HTR-8/SVneo (cell line): ENCODE measurements around the gene MZT1.
"Not testable (repeated sequence)": the region's sequence is repeated elsewhere in the genome, so short reads cannot be mapped to it uniquely, and the experiment has no call there.

ENCODE experiments used
- DNase-seq: peaks from one replicate; pipeline ENCODE4 v3.0.0; 2011; ENCODE audit warnings: low spot score, mixed read lengths; ENCODE audit not compliant: insufficient read length
- FAIRE-seq: peaks from 2 replicates; lab custom pipeline; 2011; peaks lifted over from hg19 to GRCh38; lab: Jason Lieb, UNC

MZT1 gene, protein sequence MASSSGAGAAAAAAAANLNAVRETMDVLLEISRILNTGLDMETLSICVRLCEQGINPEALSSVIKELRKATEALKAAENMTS

DNA sequence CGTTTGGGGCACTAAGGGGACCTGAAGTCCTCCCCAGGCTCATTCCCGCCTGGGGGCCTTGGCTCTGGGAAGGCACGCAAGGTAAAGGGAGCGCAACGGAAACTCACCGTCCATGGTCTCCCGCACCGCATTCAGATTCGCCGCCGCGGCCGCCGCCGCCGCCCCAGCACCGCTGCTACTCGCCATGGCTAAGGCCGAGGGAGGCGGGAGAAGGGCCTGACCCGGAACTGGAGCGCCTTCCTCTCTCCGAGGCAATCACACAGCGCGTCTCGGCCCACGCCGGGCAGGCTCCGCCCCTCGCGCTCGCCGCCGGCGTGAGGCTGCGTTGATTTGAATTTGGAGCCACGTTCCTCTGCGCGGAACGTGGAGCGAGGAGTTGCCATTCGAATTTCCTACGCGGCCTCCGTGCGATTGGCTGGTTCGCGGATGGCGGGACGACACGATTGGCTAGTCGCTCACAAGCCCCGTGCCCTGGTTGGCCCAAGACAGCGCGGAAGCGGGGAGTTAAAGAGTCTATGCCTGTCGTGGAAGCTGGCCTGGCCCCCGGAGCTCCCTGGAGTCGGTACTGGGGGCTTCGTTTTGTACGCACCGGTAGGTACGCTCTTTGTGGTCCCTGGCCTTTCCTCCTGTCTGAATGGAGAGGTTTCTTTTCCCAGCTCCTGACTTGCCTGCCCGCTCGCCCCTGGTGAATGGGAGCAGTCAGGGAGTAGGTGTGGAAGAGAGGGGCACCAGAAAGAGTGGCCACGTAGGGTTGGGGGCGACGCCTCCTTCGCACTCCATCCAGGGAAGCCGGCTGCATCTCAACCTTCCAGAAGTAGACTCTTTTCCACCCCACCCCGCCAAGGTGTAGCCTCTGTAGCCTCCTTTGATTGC is at the start of gene MZT1, which contains the start of gene BORA:
Gene MZT1 (minus strand): TSS at position 213 of the 873 bp plus-strand sequence. CDS start 27 bp downstream, at position 186.
Gene BORA (plus strand): TSS at position 507 of the 873 bp plus-strand sequence. CDS start 1,018 bp downstream, outside the sequence.
- peak; percentile 93 for FAIRE-seq
- DNase-seq, result peak; percentile 83

DNA sequence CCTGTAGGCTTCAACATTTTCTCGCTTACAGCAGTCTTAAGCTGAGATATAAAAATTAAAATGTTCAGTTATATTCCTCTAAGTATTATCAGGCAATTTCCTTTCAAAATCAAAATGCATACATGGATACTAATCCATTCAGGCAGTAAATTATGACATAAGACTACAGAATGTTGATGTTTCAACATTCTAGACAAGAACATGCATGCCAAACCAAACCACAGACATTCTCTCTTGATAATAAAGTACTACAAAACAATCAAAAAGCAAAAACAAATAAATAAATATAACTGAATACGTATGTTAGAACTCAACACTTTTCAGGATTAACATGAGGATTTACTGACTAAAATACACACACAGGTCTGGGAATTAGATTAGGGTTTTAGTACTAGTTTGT is 46.6 kb upstream of the MZT1 start:
- DNase-seq, result no peak
- no peak for FAIRE-seq

DNA sequence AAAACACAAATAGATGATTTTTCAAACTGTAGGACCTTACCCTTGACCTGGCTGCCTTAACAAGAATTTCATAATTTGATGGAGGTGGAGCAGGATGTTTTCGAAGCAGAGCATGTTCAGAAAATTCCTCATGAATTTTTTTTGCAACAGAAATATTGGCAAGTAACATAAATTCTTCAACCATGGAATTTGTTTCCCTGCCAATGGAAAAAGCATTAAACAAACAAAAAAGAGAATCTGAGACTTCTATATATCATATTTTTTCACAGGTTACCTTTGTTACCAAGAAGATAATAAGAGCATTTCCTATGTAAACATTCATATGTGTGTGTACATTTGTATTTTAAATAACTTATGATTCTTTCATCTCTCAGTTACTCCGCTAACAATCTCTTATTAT is 36.0 kb upstream of the MZT1 start:
- DNase-seq (no peak), FAIRE-seq (no peak)

DNA sequence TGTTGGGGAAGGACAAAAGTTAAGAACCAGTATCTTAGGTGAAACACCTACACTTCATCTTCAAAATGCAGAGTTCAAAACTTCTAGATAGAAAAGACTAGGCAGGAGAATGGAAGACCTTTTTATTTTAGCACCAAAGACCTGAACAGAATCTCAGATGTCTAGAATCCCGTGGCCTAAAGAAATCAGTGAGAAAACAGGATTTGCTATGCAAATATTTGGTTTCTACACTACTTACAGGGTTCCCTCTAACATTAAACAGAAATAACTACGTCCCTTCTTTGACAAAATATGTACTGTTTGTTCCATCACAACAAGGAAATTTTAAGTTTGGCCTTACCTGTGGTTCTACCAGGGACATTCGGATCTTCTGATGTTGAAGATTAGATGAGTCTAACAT is 32.8 kb upstream of the MZT1 start:
- FAIRE-seq (no peak), DNase-seq (no peak)

DNA sequence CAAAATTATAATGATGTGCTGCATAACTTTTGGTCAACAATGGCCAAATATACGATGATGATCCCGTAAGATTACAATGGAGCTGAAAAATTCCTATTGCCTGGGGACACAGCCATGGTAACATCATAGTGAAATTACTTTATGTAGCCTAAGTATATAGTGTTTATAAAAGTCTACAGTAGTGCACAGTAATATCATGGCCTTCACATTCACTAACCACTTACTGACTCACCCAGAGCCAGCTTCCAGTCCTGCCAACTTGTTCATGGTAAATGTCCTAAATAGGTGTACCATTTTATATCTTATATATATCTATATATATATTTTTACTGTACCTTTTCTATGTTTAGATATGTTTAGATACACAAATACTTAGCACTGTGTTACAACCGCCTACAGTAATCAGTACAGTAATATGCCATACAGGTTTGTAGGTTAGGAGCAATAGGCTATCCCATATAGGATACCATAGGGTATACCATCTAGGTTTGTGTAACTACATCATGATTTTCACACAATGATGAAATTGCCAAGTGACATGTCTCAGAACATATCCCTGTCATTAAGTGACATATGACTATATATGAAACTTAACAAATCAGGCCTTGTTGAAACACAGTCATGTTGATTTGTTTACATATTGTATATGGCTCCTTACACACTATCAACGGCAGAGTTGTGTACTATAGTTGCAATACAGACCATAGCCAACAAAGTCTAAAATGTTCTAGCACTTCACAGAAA is 30.5 kb upstream of the MZT1 start:
- FAIRE-seq, result no peak
- DNase-seq, result no peak

DNA sequence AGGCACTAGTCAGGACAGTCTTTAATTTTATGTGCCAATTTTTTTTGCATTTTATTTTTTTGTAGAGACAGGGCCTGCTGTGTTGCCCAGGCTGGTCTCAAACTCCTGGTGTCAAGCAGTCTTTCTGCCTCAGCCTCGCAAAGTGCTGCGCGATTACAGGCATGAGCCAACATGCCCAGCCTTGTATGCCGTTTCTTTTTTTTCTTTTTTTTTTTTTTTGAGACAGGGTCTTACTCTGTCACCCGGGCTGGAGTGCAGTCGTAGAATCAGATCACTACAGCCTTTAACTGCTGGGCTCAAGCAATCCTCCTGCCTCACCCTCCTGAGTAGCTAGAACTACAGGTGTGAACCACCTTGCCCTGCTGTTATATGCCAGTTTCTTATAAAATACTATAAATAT is 26.7 kb upstream of the MZT1 start:
- FAIRE-seq, result no peak
- DNase-seq, result no peak

DNA sequence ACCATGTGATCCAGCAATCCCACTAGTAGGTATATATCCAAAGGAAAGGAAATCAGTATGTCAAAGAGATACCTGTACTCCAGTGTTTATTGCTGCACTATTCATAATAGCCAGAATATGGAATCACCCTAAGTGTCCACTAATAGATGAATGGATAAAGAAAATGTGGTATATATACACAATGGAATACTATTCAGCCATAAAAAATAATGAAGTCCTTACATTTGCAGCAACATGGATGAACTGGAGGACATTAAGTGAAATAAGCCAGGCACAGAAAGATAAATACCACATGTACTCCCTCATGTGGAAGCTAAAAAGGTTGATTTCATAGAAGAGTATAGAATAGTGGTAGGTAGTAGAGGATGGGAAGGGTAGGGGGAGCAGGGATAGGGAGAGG is 23.8 kb upstream of the MZT1 start:
- no peak for DNase-seq

DNA sequence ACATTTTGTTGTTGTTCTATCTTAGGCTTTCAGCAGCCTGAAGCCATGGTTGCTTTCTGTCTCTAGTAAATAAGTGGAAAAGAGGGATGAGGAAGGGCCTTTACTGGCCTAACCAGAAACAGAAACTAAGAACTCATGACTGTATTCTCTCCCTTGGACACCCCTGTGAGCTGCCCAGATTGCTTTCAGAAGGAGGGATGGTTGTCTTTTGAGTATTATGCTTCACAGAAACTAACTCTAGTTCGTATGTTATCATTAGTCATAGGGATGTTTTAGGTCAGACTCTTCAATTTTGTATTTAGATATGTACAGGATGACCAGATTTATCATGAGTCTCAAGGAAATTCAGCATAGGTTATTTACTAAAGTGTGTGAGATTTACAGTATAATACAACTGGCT is 17.8 kb upstream of the MZT1 start:
- no peak for FAIRE-seq
- no peak for DNase-seq

More for the DNA sequence above, 23.8 kb upstream of the MZT1 start:
- FAIRE-seq, result no peak

DNA sequence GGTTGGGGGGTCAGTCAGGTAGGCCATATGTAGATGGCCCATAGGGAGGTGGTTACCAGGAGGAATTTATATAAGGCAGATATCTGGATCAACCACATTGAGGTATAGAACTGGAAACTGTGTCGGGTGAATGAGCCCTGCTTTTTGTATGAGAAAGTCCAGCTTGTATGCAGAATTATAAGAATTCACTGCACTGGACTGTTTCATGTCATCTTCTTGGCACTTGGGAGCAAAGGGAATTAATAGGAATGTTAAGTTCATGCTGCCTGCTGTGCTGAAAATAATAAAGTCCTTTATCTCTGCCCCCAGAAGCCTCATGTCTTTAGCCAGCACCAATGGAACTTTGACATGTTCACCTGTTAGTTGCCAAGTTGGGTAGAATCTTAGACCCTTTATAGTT is 12.6 kb upstream of the MZT1 start:
- no peak for FAIRE-seq

DNA sequence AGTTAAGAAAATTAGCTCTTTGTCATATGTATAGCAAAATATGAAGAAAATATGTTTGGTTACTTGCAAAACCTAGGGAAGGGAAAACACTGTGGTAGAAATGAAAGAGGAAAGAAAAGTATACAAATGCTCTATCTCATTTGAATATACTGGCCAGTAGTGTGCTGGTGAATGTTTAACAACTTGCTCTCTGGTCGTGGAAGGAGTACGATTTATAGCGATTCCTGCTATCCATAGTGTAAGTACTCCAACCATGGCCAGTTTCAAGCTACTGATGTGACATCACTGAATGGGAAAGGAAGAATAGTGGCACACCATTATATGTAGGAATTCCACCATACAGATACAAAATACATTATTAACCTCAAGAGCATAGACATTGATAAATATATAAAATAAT is 9.6 kb upstream of the MZT1 start:
- no peak for FAIRE-seq
- DNase-seq, result no peak

More for the DNA sequence above, 12.6 kb upstream of the MZT1 start:
- DNase-seq, result no peak

DNA sequence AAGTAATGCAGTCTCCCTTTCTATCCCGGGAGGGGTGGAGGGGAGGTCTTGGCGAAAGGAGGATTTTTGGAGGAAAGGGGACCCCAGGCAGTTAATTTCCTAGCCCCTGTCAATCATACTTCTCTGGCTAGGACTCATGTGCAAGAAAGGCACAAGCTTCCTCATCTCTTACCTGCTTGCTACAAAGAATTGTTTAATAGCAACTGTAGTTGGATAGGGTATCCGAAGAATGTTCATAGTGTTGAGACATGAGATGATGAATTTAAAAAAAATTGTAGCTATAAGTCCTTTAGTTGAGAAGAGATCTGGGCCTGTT is 819 bp upstream of the MZT1 start:
- FAIRE-seq, result no peak

DNA sequence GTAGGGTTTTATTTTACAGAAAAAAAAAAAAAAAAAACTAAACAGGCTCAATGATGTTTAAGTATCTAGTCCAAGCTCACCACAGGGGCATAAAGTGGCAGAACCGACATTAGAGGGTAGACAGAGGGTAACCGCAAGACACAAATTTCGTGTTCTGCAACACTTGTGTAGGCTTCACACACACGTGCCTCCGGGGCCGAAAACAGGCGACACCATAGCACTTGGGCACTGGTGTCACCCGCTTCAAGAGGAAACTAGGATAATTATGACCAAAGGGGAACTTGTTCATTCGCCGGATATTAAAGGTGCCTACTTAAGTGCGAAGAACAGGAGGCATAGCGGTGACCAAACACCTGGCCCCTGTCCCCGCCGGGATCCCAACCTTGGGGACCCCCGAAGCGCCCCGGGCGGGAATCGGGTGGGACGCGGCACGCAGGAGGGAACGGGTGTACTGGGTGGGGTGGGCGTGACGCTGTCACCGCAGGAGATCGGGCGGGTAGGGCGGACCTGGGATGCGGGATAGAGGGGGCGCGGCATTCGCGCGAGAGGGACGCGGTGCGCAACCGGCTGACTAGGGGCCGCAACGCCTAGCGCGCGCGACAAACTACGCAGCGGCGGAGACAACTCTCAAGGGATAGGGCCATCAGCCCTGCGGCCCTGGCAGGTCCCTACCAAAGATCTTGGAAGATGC is 558 bp downstream of the MZT1 start:
- peak; percentile 10 for DNase-seq
- no peak for FAIRE-seq

More for the DNA sequence above, 819 bp upstream of the MZT1 start:
- no peak for DNase-seq

DNA sequence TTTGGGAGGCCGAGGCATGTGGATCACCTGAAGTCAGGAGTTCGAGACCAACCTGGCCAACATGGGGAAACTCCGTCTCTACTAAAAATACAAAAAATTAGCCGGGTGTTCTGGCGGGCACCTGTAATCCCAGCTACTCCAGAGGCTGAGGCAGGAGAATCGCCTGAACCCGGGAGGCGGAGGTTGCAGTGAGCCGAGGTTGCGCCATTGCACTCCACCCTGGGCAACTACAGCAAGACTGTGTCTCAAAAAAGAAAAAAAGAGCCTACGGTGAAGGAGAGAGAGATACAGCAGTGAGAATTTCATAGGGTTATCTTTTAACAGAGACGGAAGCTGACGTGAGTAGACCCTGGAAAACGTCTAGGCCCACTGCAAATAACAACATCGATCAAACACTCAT is 1.2 kb downstream of the MZT1 start:
- DNase-seq, FAIRE-seq: not testable (repeated sequence)

DNA sequence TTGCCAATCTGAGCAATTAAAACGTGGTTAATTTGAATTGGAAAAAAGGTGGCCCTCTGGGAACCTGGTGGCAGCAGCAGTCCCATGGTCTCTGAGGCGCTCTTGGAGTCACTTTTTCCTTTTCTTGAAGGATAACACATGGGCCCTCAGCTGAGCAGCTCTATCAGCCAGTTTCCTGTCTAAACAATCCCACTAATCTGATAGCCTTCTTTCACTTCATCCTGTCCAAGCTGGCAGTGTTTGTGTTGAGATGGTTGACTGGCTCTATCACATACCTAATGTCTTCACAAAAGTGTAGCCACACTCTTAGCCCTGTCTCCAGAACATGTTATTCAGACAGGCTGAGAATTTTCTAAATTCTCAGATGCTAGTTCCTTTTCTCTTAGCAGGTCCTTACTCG is 10.7 kb downstream of the MZT1 start:
- no peak for DNase-seq
- FAIRE-seq, result no peak

DNA sequence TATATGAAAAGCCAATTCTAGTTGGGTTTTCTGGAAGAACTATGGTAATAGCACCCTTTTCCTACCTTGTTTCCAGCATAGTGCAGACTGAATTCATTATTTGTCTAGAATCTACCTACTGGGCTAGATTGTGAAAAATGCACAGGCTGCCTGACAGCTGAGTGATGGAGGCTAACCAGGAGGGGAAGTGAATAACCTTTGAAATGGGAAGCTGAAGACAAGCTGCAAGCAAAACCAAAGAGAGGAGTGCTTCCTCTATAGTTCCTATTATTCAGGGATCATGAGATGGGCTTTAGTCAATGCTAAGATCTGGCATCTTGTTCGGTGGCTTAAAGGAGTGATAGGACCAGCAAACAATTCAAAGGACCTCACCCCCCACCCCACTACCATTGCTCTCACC is 26.9 kb downstream of the MZT1 start:
- no peak for DNase-seq
- FAIRE-seq, result no peak

DNA sequence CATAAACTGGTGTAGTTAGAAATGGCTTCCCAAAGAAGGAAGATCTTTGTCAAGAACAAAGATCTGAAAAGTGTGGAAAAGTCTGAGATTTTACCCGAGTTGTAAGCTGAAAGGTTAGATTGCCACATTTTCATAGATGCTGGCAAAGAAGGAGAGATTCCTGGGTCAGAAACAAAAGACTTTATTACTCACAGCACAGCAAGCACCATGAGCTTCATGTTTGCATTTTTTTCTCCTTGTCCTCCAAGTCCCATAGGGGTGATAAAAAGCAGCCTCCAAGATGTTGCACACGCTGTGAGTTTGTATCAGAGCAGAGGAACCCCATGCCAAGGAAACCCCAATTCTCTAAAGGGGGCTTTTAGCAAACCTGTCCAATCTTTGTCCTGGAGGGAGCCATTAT is 29.3 kb downstream of the MZT1 start:
- no peak for FAIRE-seq
- DNase-seq, result no peak

DNA sequence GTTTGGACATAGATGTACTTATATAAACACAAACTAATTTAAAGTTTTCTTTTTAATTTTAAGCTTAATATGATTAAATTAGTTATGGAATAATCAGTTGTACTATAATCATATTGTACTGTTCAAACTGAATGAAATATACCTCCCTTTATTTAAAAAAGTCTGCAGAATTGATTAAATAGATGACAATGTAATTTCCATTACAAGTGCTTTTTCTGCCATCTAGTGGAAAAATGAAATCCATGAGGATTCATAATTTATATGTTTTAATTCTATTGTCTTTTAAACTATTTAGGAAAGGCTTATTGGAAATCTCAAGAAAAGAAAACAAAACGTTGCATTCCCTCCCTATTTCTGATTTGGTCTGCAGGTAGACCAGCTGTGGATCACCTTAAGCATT is 30.9 kb downstream of the MZT1 start:
- DNase-seq (peak; percentile 1), FAIRE-seq (no peak)

DNA sequence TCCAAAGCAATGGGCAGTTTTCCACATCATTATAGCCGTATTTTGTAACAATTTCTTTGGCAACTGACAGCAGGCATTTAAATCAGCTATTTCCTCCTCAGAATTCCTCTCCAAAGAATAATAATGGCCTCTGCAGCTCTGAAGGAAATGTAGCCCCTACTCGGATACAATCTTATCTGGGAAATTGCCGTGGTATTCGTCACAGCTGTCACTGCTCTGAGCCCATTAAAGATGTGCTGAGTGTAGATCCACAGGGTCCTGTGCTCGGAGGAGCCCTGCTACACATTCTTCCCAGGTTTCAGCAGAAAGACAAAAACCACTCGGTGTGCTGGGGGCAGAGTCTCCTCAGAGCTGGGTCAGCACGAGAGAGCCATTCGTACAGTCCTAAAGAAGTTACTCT is 33.1 kb downstream of the MZT1 start:
- no peak for DNase-seq
- FAIRE-seq, result no peak

DNA sequence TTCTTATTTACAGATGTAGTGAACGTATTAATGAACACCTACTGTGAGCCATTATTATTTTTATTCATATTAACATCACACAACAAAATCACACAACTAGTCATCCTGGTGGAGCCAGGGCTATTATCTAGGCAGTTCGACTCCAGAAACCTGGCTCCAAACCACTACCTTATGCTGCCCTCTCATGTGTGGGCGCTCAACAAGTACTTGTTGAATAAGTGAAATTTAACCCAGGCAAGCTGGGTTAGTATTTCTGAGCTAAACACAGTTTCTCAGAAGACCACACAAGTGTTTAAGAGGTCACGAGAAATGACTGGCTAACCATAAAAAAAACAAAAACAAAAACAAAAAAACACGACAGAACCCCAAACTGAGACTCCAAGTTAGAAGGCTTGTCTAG is 33.6 kb downstream of the MZT1 start:
- DNase-seq, result no peak
- FAIRE-seq, result no peak

DNA sequence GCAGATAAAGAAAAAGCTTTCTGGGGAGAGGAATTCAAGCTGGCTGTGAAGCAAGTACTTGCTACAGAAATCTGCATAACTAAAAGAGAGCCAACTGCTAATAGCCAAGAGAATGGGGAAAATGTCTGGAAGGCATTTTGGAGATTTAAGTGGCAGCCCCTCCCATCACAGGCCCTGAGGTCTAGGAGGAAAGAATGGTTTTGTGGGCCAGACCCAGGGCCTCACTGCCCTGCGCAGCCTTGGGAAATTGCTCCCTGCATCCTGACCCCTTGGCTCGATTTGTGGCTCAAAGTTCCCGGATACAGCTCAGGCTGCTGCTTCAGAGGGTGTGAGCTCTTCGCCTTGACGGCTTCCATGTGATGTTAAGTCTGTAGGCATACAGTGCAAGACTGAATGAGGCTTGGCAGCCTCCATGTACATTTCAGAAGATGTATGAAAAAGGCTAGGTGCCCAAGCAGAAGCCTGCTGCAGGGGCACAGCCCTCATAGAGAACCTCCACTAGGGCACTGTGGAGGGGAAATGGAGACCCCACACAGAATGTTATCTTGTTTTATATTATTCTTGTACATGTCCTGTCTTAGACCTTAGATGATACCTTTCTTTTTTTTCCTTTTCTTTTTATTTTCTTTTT is 34.4 kb downstream of the MZT1 start:
- DNase-seq (no peak), FAIRE-seq (no peak)
